Measurements from ENCODE around the gene VMAC. TPM values are rescaled to one million over a fixed set of nuclear protein-coding genes. Genes with fewer than 3 reads are reported as not detected.

VMAC gene
- polyA plus RNA-seq, 1 donor (not counting 4 experiments of a cell fraction or from before 2014, with no cell fraction given) = 2.2 TPM

- Histone ChIP-seq H3K27me3 (ENCODE audit: control insufficient read depth, extremely low read depth, insufficient read depth, low read length) (peaks cover 11% of the 10 kb centered on the region), H3K9me3 (ENCODE audit: control insufficient read depth, low read depth, low read length) (no peaks in the 10 kb centered on the region), H3K4me1 (ENCODE audit: control insufficient read depth, extremely low read depth, insufficient read depth, low read length) (no peaks in the 10 kb centered on the region), H3K36me3 (ENCODE audit: control insufficient read depth in 2 of 2, extremely low read depth in 1 of 2, insufficient read depth in 2 of 2, low read length in 2 of 2) (no peaks in the 10 kb centered on the region), H3K27ac (ENCODE audit: control insufficient read depth, insufficient read depth, low read length) (no peak overlapping the region), H3K79me2 (ENCODE audit: control insufficient read depth, insufficient read depth, low read length) (no peaks in the 10 kb centered on the region), H3K4me3 (ENCODE audit: control insufficient read depth in 2 of 3, extremely low read depth in 1 of 3, insufficient read depth in 2 of 3, low read depth in 1 of 3, low read length in 3 of 3) (no peak overlapping the region), H2AFZ (ENCODE audit: control insufficient read depth, low read length) (no peak overlapping the region), H3K9me1 (ENCODE audit: control insufficient read depth, extremely low read depth, insufficient read depth, low read length) (no peaks in the 10 kb centered on the region), H4K20me1 (ENCODE audit: control insufficient read depth, extremely low read depth, insufficient read depth, low read length) (no peaks in the 10 kb centered on the region), H3K4me2 (ENCODE audit: control insufficient read depth, extremely low read depth, insufficient read depth, low read depth, low read length) (no peak overlapping the region), H3K9ac (ENCODE audit: control insufficient read depth, extremely low read depth, insufficient read depth, low read length) (no peak overlapping the region)
- DNase-seq (ENCODE audit: low read depth, low spot score) (no peak), FAIRE-seq (no peak)
- dilution Hi-C loops (cut with MboI; ENCODE audit: extremely low pct_ligation_motif_present, low sequenced_read_pairs) = no loop called here
- TF ChIP-seq EZH2 (IDR thresholded peaks at IDR 0.05; ENCODE audit: low read length) = no peak
- TF ChIP-seq CTCF (optimal IDR thresholded peaks at IDR 0.05 in 1 of 3, IDR thresholded peaks at IDR 0.05 in 1 of 3, conservative IDR thresholded peaks at IDR 0.05 in 1 of 3; ENCODE audit: extremely low read depth in 1 of 3, insufficient read depth in 2 of 3, low read length in 3 of 3) = no peak
Observed at GRCh38 chr19:5864013-5864720, 40.5 kb upstream of the VMAC start.

GRCh38 chr19:5864725-5865486, 39.8 kb upstream of the VMAC start:
- no peak for FAIRE-seq
- TF ChIP-seq CTCF (optimal IDR thresholded peaks at IDR 0.05 in 1 of 3, IDR thresholded peaks at IDR 0.05 in 1 of 3, conservative IDR thresholded peaks at IDR 0.05 in 1 of 3; ENCODE audit: extremely low read depth in 1 of 3, insufficient read depth in 2 of 3, low read length in 3 of 3) (peak in 2 of 3 experiments; percentile 33 to 41), EZH2 (IDR thresholded peaks at IDR 0.05; ENCODE audit: low read length) (no peak)

More at GRCh38 chr19:5864725-5865486, 39.8 kb upstream of the VMAC start:
- Histone ChIP-seq H3K9me1 (ENCODE audit: control insufficient read depth, extremely low read depth, insufficient read depth, low read length) (no peaks in the 10 kb centered on the region), H2AFZ (ENCODE audit: control insufficient read depth, low read length) (no peak overlapping the region), H3K9me3 (ENCODE audit: control insufficient read depth, low read depth, low read length) (no peaks in the 10 kb centered on the region), H4K20me1 (ENCODE audit: control insufficient read depth, extremely low read depth, insufficient read depth, low read length) (no peaks in the 10 kb centered on the region), H3K4me2 (ENCODE audit: control insufficient read depth, extremely low read depth, insufficient read depth, low read depth, low read length) (no peak overlapping the region), H3K4me3 (ENCODE audit: control insufficient read depth in 2 of 3, extremely low read depth in 1 of 3, insufficient read depth in 2 of 3, low read depth in 1 of 3, low read length in 3 of 3) (no peak overlapping the region), H3K4me1 (ENCODE audit: control insufficient read depth, extremely low read depth, insufficient read depth, low read length) (no peaks in the 10 kb centered on the region), H3K27ac (ENCODE audit: control insufficient read depth, insufficient read depth, low read length) (no peak overlapping the region), H3K79me2 (ENCODE audit: control insufficient read depth, insufficient read depth, low read length) (no peaks in the 10 kb centered on the region), H3K36me3 (ENCODE audit: control insufficient read depth in 2 of 2, extremely low read depth in 1 of 2, insufficient read depth in 2 of 2, low read length in 2 of 2) (no peaks in the 10 kb centered on the region), H3K27me3 (ENCODE audit: control insufficient read depth, extremely low read depth, insufficient read depth, low read length) (peaks cover 11% of the 10 kb centered on the region), H3K9ac (ENCODE audit: control insufficient read depth, extremely low read depth, insufficient read depth, low read length) (no peak overlapping the region)
- dilution Hi-C loops (cut with MboI; ENCODE audit: extremely low pct_ligation_motif_present, low sequenced_read_pairs) = no loop called here
- no peak for DNase-seq (ENCODE audit: low read depth, low spot score)
